RWPE2 (cell line): ENCODE results near the gene MYO1D.
A peak's percentile ranks its signal among the peaks of the same experiment; 100 is the strongest.

ENCODE experiments used
- ATAC-seq: fragments of 200-7000 bp; cut with Tn5 transposase; 3 replicates; pipeline ENCODE4 v1.9.1; 2021; ENCODE audit warnings: low read depth
- DNase-seq: peaks from one replicate; pipeline ENCODE4 v3.0.0-alpha.2; 2020; ENCODE audit warnings: low spot score
- H3K27ac ChIP-seq: fragments of 450-650 bp; 2 replicates; pipeline ENCODE4 v1.5.1; 2017; ENCODE audit warnings: mild to moderate bottlenecking; ENCODE audit not compliant: poor library complexity, severe bottlenecking
- H3K27me3 ChIP-seq: fragments of 250-450 bp; sonication (Bioruptor Pico); 2 replicates; pipeline ENCODE4 v1.5.1; 2021; ENCODE audit warnings: mild to moderate bottlenecking, moderate library complexity; ENCODE audit not compliant: insufficient read depth, poor library complexity, severe bottlenecking
- H3K36me3 ChIP-seq: fragments of 250-450 bp; sonication (Bioruptor Pico); 2 replicates; pipeline ENCODE4 v1.5.1; 2020; ENCODE audit warnings: low read depth, mild to moderate bottlenecking, moderate library complexity
- H3K4me1 ChIP-seq: fragments of 250-450 bp; sonication (Bioruptor Pico); 2 replicates; pipeline ENCODE4 v1.5.1; 2021; ENCODE audit warnings: mild to moderate bottlenecking, moderate library complexity; ENCODE audit not compliant: insufficient read depth, poor library complexity, severe bottlenecking
- H3K4me3 ChIP-seq: fragments of 250-450 bp; sonication (Bioruptor Pico); 2 replicates; pipeline ENCODE4 v1.5.1; 2021; ENCODE audit warnings: mild to moderate bottlenecking, moderate library complexity; ENCODE audit not compliant: severe bottlenecking
- H3K9me3 ChIP-seq: fragments of 250-450 bp; sonication (Bioruptor Pico); 2 replicates; pipeline ENCODE4 v1.5.1; 2021; ENCODE audit warnings: mild to moderate bottlenecking, moderate library complexity; ENCODE audit not compliant: severe bottlenecking
- CTCF ChIP-seq: fragments of 450-650 bp; IDR thresholded peaks from one replicate; pipeline ENCODE4 v1.5.1; 2017; ENCODE audit warnings: mild to moderate bottlenecking, moderate library complexity; ENCODE audit not compliant: poor library complexity, severe bottlenecking

MYO1D gene

GRCh38 chr17:32713081-32713480 is 163.8 kb downstream of the MYO1D start:
- Histone ChIP-seq H3K9me3 (no peaks in the 10 kb centered on the region), H3K36me3 (peaks cover 17% of the 10 kb centered on the region), H3K4me3 (no peak overlapping the region), H3K4me1 (no peaks in the 10 kb centered on the region), H3K27me3 (no peaks in the 10 kb centered on the region), H3K27ac (no peak overlapping the region)
- DNase-seq = no peak
- TF ChIP-seq CTCF = no peak
- no peak for ATAC-seq

- H3K27me3 ChIP-seq = no peaks in the 10 kb centered on the region
- no peak overlapping the region for H3K4me3 ChIP-seq
- no peak for ATAC-seq
- H3K27ac ChIP-seq = no peak overlapping the region
- H3K9me3 ChIP-seq = no peaks in the 10 kb centered on the region
- DNase-seq = no peak
- H3K36me3 ChIP-seq = peaks cover 17% of the 10 kb centered on the region
- no peaks in the 10 kb centered on the region for H3K4me1 ChIP-seq
- TF ChIP-seq CTCF = no peak
Measured at GRCh38 chr17:32709562-32709961, 167.4 kb downstream of the MYO1D start.

GRCh38 chr17:32701871-32702270 is 175.1 kb downstream of the MYO1D start:
- no peak for TF ChIP-seq CTCF
- Histone ChIP-seq H3K4me3 (no peak overlapping the region), H3K36me3 (no peaks in the 10 kb centered on the region), H3K4me1 (no peaks in the 10 kb centered on the region), H3K9me3 (no peaks in the 10 kb centered on the region), H3K27me3 (no peaks in the 10 kb centered on the region), H3K27ac (no peak overlapping the region)
- no peak for ATAC-seq
- DNase-seq = no peak

- DNase-seq (no peak), ATAC-seq (no peak)
- no peak overlapping the region for H3K27ac ChIP-seq
- H3K27me3 ChIP-seq = no peaks in the 10 kb centered on the region
- no peak for TF ChIP-seq CTCF
- no peaks in the 10 kb centered on the region for H3K4me1 ChIP-seq
- H3K36me3 ChIP-seq = no peaks in the 10 kb centered on the region
- H3K4me3 ChIP-seq = no peak overlapping the region
- H3K9me3 ChIP-seq = no peaks in the 10 kb centered on the region
Measured at GRCh38 chr17:32699247-32699646, 177.7 kb downstream of the MYO1D start.

GRCh38 chr17:32697728-32698625 is 178.9 kb downstream of the MYO1D start:
- H3K36me3 ChIP-seq = no peaks in the 10 kb centered on the region
- peak; percentile 56; the same call in 2 of the 3 replicates for ATAC-seq

More at GRCh38 chr17:32697728-32698625, 178.9 kb downstream of the MYO1D start:
- Histone ChIP-seq H3K9me3 (no peaks in the 10 kb centered on the region), H3K4me3 (no peak overlapping the region), H3K27ac (no peak overlapping the region), H3K27me3 (no peaks in the 10 kb centered on the region), H3K4me1 (no peaks in the 10 kb centered on the region)
- TF ChIP-seq CTCF = no peak
- no peak for DNase-seq
